ENCODE data around the gene LRRC8D. TPM values are rescaled to one million over a fixed set of nuclear protein-coding genes. Genes with fewer than 3 reads are reported as not detected.
A peak's percentile ranks its signal among the peaks of the same experiment; 100 is the strongest.

Gene LRRC8D
- total RNA-seq, 4 donors from 2014 or later, result 4.7 to 8.5 (median 6.5) TPM

- peaks cover 0 to 21% (median 5%) of the 10 kb centered on the region in 3 donors for H3K4me1 ChIP-seq
- ATAC-seq, result no peak
- peak overlapping the region in 3 of 4 donors; percentile 70 to 85 (median 78) for H3K27ac ChIP-seq
- H3K4me3 ChIP-seq, result peak overlapping the region; percentile 53 to 64
- WGBS, 2 donors (ENCODE audit: low coverage in 1 of 2), result 43 to 61% methylated on average over 7 of the region's 7 CpGs
- TF ChIP-seq CTCF (IDR thresholded peaks at IDR 0.05) (no peak), POLR2AphosphoS5 (IDR thresholded peaks at IDR 0.05) (no peak), EP300 (IDR thresholded peaks at IDR 0.05) (no peak), POLR2A (IDR thresholded peaks at IDR 0.05) (no peak)
- H3K27me3 ChIP-seq, result no peaks in the 10 kb centered on the region
- no peaks in the 10 kb centered on the region for H3K9me3 ChIP-seq
- H3K36me3 ChIP-seq, result peaks cover 0 to 8% of the 10 kb centered on the region in 2 donors
Measured at GRCh38 chr1:89844241-89844807, 23.5 kb downstream of the LRRC8D start.

DNA sequence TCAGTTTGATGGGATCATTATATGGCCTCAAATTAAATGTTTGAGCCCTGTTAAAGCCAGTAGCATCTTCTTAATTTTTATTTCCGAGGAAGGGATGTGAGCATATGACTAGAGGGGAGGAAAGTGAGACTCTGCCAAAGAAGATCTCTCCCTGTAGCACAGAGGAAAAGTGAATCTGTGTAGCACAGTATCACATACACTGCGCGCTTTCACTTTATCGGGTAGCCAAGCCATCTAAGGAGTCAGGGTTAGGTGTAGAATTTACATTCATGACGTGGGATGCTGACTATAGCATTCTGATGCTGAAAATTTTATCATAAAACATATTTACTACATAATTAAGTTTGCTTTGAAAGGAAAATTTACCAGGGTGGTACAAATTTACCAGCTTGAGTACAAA, 24.0 kb downstream of the LRRC8D start:
- H3K27me3 ChIP-seq, result no peaks in the 10 kb centered on the region
- H3K36me3 ChIP-seq, result peaks cover 0 to 8% of the 10 kb centered on the region in 2 donors
- peaks cover 0 to 21% (median 5%) of the 10 kb centered on the region in 3 donors for H3K4me1 ChIP-seq
- no peak for TF ChIP-seq POLR2AphosphoS5 (IDR thresholded peaks at IDR 0.05)
- no peak for TF ChIP-seq CTCF (IDR thresholded peaks at IDR 0.05)
- no peak for TF ChIP-seq POLR2A (IDR thresholded peaks at IDR 0.05)
- TF ChIP-seq EP300 (IDR thresholded peaks at IDR 0.05), result no peak
- no peak for ATAC-seq
- no peaks in the 10 kb centered on the region for H3K9me3 ChIP-seq
- WGBS, 2 donors (ENCODE audit: low coverage in 1 of 2), result 84 to 91% methylated on average over 5 of the region's 5 CpGs
- H3K27ac ChIP-seq, result no peak overlapping the region
- no peak overlapping the region for H3K4me3 ChIP-seq

- no peak for ATAC-seq
- peaks cover 0 to 8% of the 10 kb centered on the region in 2 donors for H3K36me3 ChIP-seq
- WGBS, 2 donors (ENCODE audit: low coverage in 1 of 2), result 66 to 76% methylated on average over 3 to 4 of the region's 4 CpGs
- no peak overlapping the region for H3K4me3 ChIP-seq
- no peak overlapping the region for H3K27ac ChIP-seq
- no peaks in the 10 kb centered on the region for H3K9me3 ChIP-seq
- TF ChIP-seq POLR2A (IDR thresholded peaks at IDR 0.05), result no peak
- TF ChIP-seq CTCF (IDR thresholded peaks at IDR 0.05), result no peak
- no peak for TF ChIP-seq EP300 (IDR thresholded peaks at IDR 0.05)
- no peak for TF ChIP-seq POLR2AphosphoS5 (IDR thresholded peaks at IDR 0.05)
- H3K27me3 ChIP-seq, result no peaks in the 10 kb centered on the region
- peaks cover 0 to 20% (median 5%) of the 10 kb centered on the region in 3 donors for H3K4me1 ChIP-seq
Measured at GRCh38 chr1:89847191-89847729, 26.4 kb downstream of the LRRC8D start.

DNA sequence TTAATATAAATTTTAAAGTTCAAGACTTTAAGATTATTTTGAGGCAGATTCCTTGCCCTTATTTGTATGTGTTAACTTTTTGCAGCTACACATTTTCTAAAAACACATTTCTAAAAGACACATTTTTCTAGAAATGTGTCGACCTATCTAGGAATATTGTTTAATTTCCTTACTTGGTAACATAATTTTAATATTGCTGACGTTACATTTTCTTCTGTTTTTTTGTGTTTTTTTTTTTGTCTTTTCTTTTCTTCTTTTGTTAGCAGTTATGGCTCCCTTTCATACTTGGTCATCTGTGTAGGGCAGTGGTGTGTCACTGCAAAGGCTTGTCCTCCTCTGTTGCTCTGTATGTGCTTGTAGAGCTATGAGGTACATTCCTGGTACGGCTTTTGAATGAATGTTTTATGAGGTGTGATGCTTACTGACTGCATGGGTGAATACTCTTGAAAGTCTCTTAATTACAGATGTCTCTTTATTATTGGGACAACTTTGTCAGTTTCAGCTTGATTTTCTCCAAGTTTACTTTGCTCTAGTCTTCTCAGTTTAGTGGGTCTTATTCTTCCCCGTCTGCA, 30.1 kb downstream of the LRRC8D start:
- no peak overlapping the region for H3K27ac ChIP-seq
- peaks cover 0 to 8% of the 10 kb centered on the region in 2 donors for H3K36me3 ChIP-seq
- 94 to 96% methylated on average over 2 to 4 of the region's 4 CpGs for WGBS, 2 donors (ENCODE audit: low coverage in 1 of 2)
- no peaks in the 10 kb centered on the region for H3K4me1 ChIP-seq
- H3K9me3 ChIP-seq, result no peaks in the 10 kb centered on the region
- no peak for ATAC-seq
- H3K27me3 ChIP-seq, result no peaks in the 10 kb centered on the region
- TF ChIP-seq CTCF (IDR thresholded peaks at IDR 0.05), result no peak
- TF ChIP-seq POLR2AphosphoS5 (IDR thresholded peaks at IDR 0.05), result no peak
- no peak for TF ChIP-seq POLR2A (IDR thresholded peaks at IDR 0.05)
- no peak for TF ChIP-seq EP300 (IDR thresholded peaks at IDR 0.05)
- H3K4me3 ChIP-seq, result no peak overlapping the region

GRCh38 chr1:89854140-89854539, 33.3 kb downstream of the LRRC8D start:
- Histone ChIP-seq H3K27me3 (no peaks in the 10 kb centered on the region), H3K36me3 (no peaks in the 10 kb centered on the region), H3K4me3 (no peak overlapping the region), H3K27ac (no peak overlapping the region), H3K9me3 (no peaks in the 10 kb centered on the region), H3K4me1 (no peaks in the 10 kb centered on the region)
- TF ChIP-seq EP300 (IDR thresholded peaks at IDR 0.05) (no peak), POLR2AphosphoS5 (IDR thresholded peaks at IDR 0.05) (no peak), CTCF (IDR thresholded peaks at IDR 0.05) (no peak), POLR2A (IDR thresholded peaks at IDR 0.05) (no peak)
- ATAC-seq, result no peak
- WGBS, 2 donors (ENCODE audit: low coverage in 1 of 2), result 100% methylated on average over 1 to 2 of the region's 2 CpGs
